ENCODE data around the gene ZNF439.
"Not testable (repeated sequence)": the region's sequence is repeated elsewhere in the genome, so short reads cannot be mapped to it uniquely, and the experiment has no call there.

The ZNF439 gene

GRCh38 chr19:11848594-11849469, at the start of gene ZNF439:
Gene ZNF439 (plus strand): TSS chr19:11848726. CDS start chr19:11848868, 142 bp downstream.
- Histone ChIP-seq H3K9me3 (ENCODE audit: control insufficient read depth, low read length) (no peaks in the 10 kb centered on the region), H3K36me3 (ENCODE audit: control insufficient read depth, insufficient read depth, low read length) (no peaks in the 10 kb centered on the region), H3K4me1 (ENCODE audit: control insufficient read depth, insufficient read depth, low read length) (peaks cover 4% of the 10 kb centered on the region), H3K9ac (ENCODE audit: low read length) (peak within 1 kb of the TSS; percentile 60), H3K27me3 (ENCODE audit: control insufficient read depth, insufficient read depth, low read length) (no peaks in the 10 kb centered on the region), H3K4me3 (ENCODE audit: low read length) (peak within 1 kb of the TSS; percentile 5)

- H3K27me3 ChIP-seq (ENCODE audit: control insufficient read depth, insufficient read depth, low read length): no peaks in the 10 kb centered on the region
- H3K9ac ChIP-seq (ENCODE audit: low read length): no peak overlapping the region
- no peak overlapping the region for H3K4me3 ChIP-seq (ENCODE audit: low read length)
- H3K36me3 ChIP-seq (ENCODE audit: control insufficient read depth, insufficient read depth, low read length): no peaks in the 10 kb centered on the region
- H3K9me3 ChIP-seq (ENCODE audit: control insufficient read depth, low read length): peaks cover 9% of the 10 kb centered on the region
- H3K4me1 ChIP-seq (ENCODE audit: control insufficient read depth, insufficient read depth, low read length): no peaks in the 10 kb centered on the region
Measured at GRCh38 chr19:11806354-11807098, 42.0 kb upstream of the ZNF439 start.

GRCh38 chr19:11807099-11807380, 41.5 kb upstream of the ZNF439 start:
- H3K9me3 ChIP-seq (ENCODE audit: control insufficient read depth, low read length): peaks cover 9% of the 10 kb centered on the region
- no peaks in the 10 kb centered on the region for H3K27me3 ChIP-seq (ENCODE audit: control insufficient read depth, insufficient read depth, low read length)
- H3K36me3 ChIP-seq (ENCODE audit: control insufficient read depth, insufficient read depth, low read length): no peaks in the 10 kb centered on the region
- H3K4me3 ChIP-seq (ENCODE audit: low read length): no peak overlapping the region
- no peak overlapping the region for H3K9ac ChIP-seq (ENCODE audit: low read length)
- no peaks in the 10 kb centered on the region for H3K4me1 ChIP-seq (ENCODE audit: control insufficient read depth, insufficient read depth, low read length)

- Histone ChIP-seq H3K4me3 (ENCODE audit: low read length) (peak overlapping the region; percentile 72), H3K27me3 (ENCODE audit: control insufficient read depth, insufficient read depth, low read length) (no peaks in the 10 kb centered on the region), H3K9ac (ENCODE audit: low read length) (peak overlapping the region; percentile 91)
Measured at GRCh38 chr19:11813703-11814028, 34.9 kb upstream of the ZNF439 start.

GRCh38 chr19:11814029-11814699, 34.4 kb upstream of the ZNF439 start, which contains the start of gene ZNF440:
Gene ZNF440 (plus strand): TSS chr19:11814273. CDS start chr19:11814448, 175 bp downstream.
- Histone ChIP-seq H3K36me3 (ENCODE audit: control insufficient read depth, insufficient read depth, low read length) (no peaks in the 10 kb centered on the region), H3K9me3 (ENCODE audit: control insufficient read depth, low read length) (no peaks in the 10 kb centered on the region), H3K4me3 (ENCODE audit: low read length) (peak within 1 kb of the TSS; percentile 72), H3K9ac (ENCODE audit: low read length) (peak within 1 kb of the TSS; percentile 91), H3K4me1 (ENCODE audit: control insufficient read depth, insufficient read depth, low read length) (peaks cover 5% of the 10 kb centered on the region), H3K27me3 (ENCODE audit: control insufficient read depth, insufficient read depth, low read length) (no peaks in the 10 kb centered on the region)

More at GRCh38 chr19:11813703-11814028, 34.9 kb upstream of the ZNF439 start:
- Histone ChIP-seq H3K9me3 (ENCODE audit: control insufficient read depth, low read length) (no peaks in the 10 kb centered on the region), H3K36me3 (ENCODE audit: control insufficient read depth, insufficient read depth, low read length) (no peaks in the 10 kb centered on the region), H3K4me1 (ENCODE audit: control insufficient read depth, insufficient read depth, low read length) (peaks cover 5% of the 10 kb centered on the region)

GRCh38 chr19:11814700-11815035, 33.9 kb upstream of the ZNF439 start:
- no peaks in the 10 kb centered on the region for H3K27me3 ChIP-seq (ENCODE audit: control insufficient read depth, insufficient read depth, low read length)
- no peaks in the 10 kb centered on the region for H3K36me3 ChIP-seq (ENCODE audit: control insufficient read depth, insufficient read depth, low read length)
- H3K4me3 ChIP-seq (ENCODE audit: low read length): peak overlapping the region; percentile 72
- peak overlapping the region; percentile 91 for H3K9ac ChIP-seq (ENCODE audit: low read length)
- peaks cover 5% of the 10 kb centered on the region for H3K4me1 ChIP-seq (ENCODE audit: control insufficient read depth, insufficient read depth, low read length)
- H3K9me3 ChIP-seq (ENCODE audit: control insufficient read depth, low read length): no peaks in the 10 kb centered on the region

GRCh38 chr19:11821474-11822109, 26.9 kb upstream of the ZNF439 start:
- Histone ChIP-seq H3K4me3 (ENCODE audit: low read length) (no peak overlapping the region), H3K27me3 (ENCODE audit: control insufficient read depth, insufficient read depth, low read length) (no peaks in the 10 kb centered on the region), H3K36me3 (ENCODE audit: control insufficient read depth, insufficient read depth, low read length) (no peaks in the 10 kb centered on the region), H3K9me3 (ENCODE audit: control insufficient read depth, low read length) (no peaks in the 10 kb centered on the region), H3K4me1 (ENCODE audit: control insufficient read depth, insufficient read depth, low read length) (no peaks in the 10 kb centered on the region), H3K9ac (ENCODE audit: low read length) (no peak overlapping the region)

- not testable (repeated sequence) for H3K27me3 ChIP-seq (ENCODE audit: control insufficient read depth, insufficient read depth, low read length); H3K4me1 ChIP-seq (ENCODE audit: control insufficient read depth, insufficient read depth, low read length); H3K9ac ChIP-seq (ENCODE audit: low read length); H3K4me3 ChIP-seq (ENCODE audit: low read length)
- peaks cover 12% of the 10 kb centered on the region for H3K9me3 ChIP-seq (ENCODE audit: control insufficient read depth, low read length)
- peaks cover 17% of the 10 kb centered on the region for H3K36me3 ChIP-seq (ENCODE audit: control insufficient read depth, insufficient read depth, low read length)
Measured at GRCh38 chr19:11828957-11829876, 19.3 kb upstream of the ZNF439 start.

- Histone ChIP-seq H3K36me3 (ENCODE audit: control insufficient read depth, insufficient read depth, low read length) (peaks cover 17% of the 10 kb centered on the region), H3K27me3 (ENCODE audit: control insufficient read depth, insufficient read depth, low read length) (no peaks in the 10 kb centered on the region), H3K4me1 (ENCODE audit: control insufficient read depth, insufficient read depth, low read length) (no peaks in the 10 kb centered on the region), H3K4me3 (ENCODE audit: low read length) (no peak overlapping the region), H3K9ac (ENCODE audit: low read length) (no peak overlapping the region), H3K9me3 (ENCODE audit: control insufficient read depth, low read length) (peaks cover 12% of the 10 kb centered on the region)
Measured at GRCh38 chr19:11832253-11832912, 16.1 kb upstream of the ZNF439 start.

- H3K9me3 ChIP-seq (ENCODE audit: control insufficient read depth, low read length): peaks cover 12% of the 10 kb centered on the region
- no peaks in the 10 kb centered on the region for H3K27me3 ChIP-seq (ENCODE audit: control insufficient read depth, insufficient read depth, low read length)
- no peak overlapping the region for H3K4me3 ChIP-seq (ENCODE audit: low read length)
- H3K36me3 ChIP-seq (ENCODE audit: control insufficient read depth, insufficient read depth, low read length): peaks cover 17% of the 10 kb centered on the region
- no peak overlapping the region for H3K9ac ChIP-seq (ENCODE audit: low read length)
- no peaks in the 10 kb centered on the region for H3K4me1 ChIP-seq (ENCODE audit: control insufficient read depth, insufficient read depth, low read length)
Measured at GRCh38 chr19:11833541-11833940, 15.0 kb upstream of the ZNF439 start.

- H3K4me1 ChIP-seq (ENCODE audit: control insufficient read depth, insufficient read depth, low read length); H3K27me3 ChIP-seq (ENCODE audit: control insufficient read depth, insufficient read depth, low read length); H3K4me3 ChIP-seq (ENCODE audit: low read length); H3K9ac ChIP-seq (ENCODE audit: low read length): not testable (repeated sequence)
- Histone ChIP-seq H3K36me3 (ENCODE audit: control insufficient read depth, insufficient read depth, low read length) (peaks cover 17% of the 10 kb centered on the region), H3K9me3 (ENCODE audit: control insufficient read depth, low read length) (peaks cover 12% of the 10 kb centered on the region)
Measured at GRCh38 chr19:11835626-11836066, 12.9 kb upstream of the ZNF439 start.
